ENCODE measurements around the gene NR4A3. TPM values are rescaled to one million over a fixed set of nuclear protein-coding genes. Genes with fewer than 3 reads are reported as not detected.

The NR4A3 gene
- total and polyA plus RNA-seq, 2 of the 13 experiments (the other 11 are each of a cell fraction or from before 2014, with no cell fraction given) = 0.02 to 0.09 TPM

DNA sequence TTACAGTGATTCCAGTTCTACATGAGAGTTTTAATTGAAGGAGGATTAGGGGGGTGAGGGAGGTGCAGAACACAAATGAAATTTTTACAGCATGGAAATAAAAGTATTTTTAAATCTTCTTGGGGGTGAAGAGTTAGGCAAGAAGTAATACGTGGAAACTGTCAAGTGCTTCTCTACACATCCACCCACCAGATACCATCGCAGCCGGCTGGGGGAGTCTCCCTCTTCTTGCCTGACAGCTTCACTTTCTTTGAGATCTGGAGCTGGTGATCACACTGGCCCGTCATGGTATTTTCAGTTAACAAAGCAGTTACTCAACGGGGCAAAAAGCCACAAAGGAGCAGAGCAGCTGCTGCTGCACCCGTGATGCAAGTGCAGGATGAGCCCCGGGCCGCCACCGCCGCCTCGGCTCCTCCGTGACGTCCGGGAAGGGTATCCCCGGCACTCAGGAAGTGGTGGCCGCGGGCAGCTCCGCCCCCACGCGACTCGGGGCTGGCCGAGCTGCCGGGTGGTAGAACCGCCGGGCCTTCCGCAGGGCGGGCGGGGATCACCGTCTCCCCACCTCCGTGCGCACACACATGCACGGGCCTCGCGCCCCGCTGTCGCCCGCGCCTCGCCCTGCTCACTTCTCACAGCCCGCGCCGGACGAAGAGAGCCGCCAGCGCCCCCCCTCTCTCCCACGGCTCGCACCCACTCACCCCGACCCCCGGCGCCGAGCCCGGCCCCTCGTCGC is 2.4 kb upstream of the NR4A3 start (continued):
- 0 out of 2 replicates have a peak, but pooled peaks have one; percentile 18 for TF ChIP-seq DR1 (CRISPR knock-in tag; IDR thresholded peaks at IDR 0.05)
- TF ChIP-seq, protein P1, sequence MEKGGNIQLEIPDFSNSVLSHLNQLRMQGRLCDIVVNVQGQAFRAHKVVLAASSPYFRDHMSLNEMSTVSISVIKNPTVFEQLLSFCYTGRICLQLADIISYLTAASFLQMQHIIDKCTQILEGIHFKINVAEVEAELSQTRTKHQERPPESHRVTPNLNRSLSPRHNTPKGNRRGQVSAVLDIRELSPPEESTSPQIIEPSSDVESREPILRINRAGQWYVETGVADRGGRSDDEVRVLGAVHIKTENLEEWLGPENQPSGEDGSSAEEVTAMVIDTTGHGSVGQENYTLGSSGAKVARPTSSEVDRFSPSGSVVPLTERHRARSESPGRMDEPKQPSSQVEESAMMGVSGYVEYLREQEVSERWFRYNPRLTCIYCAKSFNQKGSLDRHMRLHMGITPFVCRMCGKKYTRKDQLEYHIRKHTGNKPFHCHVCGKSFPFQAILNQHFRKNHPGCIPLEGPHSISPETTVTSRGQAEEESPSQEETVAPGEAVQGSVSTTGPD (CRISPR knock-in tag; IDR thresholded peaks at IDR 0.05) = no peak
- TF ChIP-seq ATAD3A (CRISPR knock-in tag; IDR thresholded peaks at IDR 0.05) = no peak
- TF ChIP-seq, protein P2, sequence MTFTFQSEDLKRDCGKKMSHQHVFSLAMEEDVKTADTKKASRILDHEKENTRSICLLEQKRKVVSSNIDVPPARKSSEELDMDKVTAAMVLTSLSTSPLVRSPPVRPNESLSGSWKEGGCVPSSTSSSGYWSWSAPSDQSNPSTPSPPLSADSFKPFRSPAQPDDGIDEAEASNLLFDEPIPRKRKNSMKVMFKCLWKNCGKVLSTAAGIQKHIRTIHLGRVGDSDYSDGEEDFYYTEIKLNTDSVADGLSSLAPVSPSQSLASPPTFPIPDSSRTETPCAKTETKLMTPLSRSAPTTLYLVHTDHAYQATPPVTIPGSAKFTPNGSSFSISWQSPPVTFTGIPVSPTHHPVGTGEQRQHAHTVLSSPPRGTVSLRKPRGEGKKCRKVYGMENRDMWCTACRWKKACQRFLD (CRISPR knock-in tag; IDR thresholded peaks at IDR 0.05; ENCODE audit: borderline replicate concordance) = no peak
- TF ChIP-seq TCF7 (IDR thresholded peaks at IDR 0.05; ENCODE audit: low read depth) = no peak
- TF ChIP-seq NR2F1 (CRISPR knock-in tag; IDR thresholded peaks at IDR 0.05) = peak in 1 of 2 experiments; percentile 69; a peak in 2 of 4 replicates
- TF ChIP-seq ZNF230 (CRISPR knock-in tag; IDR thresholded peaks at IDR 0.05) = no peak
- TF ChIP-seq, protein P3, sequence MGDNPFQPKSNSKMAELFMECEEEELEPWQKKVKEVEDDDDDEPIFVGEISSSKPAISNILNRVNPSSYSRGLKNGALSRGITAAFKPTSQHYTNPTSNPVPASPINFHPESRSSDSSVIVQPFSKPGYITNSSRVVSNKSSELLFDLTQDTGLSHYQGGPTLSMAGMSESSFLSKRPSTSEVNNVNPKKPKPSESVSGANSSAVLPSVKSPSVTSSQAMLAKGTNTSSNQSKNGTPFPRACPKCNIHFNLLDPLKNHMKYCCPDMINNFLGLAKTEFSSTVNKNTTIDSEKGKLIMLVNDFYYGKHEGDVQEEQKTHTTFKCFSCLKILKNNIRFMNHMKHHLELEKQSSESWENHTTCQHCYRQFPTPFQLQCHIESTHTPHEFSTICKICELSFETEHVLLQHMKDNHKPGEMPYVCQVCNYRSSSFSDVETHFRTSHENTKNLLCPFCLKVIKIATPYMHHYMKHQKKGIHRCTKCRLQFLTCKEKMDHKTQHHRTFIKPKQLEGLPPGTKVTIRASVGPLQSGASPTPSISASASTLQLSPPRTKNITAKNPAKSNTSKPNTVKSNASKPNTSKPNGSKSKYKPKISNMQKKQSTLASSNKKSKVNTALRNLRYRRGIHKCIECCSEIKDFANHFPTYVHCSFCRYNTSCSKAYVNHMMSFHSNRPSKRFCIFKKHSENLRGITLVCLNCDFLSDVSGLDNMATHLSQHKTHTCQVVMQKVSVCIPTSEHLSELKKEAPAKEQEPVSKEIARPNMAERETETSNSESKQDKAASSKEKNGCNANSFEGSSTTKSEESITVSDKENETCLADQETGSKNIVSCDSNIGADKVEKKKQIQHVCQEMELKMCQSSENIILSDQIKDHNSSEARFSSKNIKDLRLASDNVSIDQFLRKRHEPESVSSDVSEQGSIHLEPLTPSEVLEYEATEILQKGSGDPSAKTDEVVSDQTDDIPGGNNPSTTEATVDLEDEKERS (CRISPR knock-in tag; IDR thresholded peaks at IDR 0.05) = no peak
- no peak for TF ChIP-seq ZNF136 (CRISPR knock-in tag; IDR thresholded peaks at IDR 0.05; ENCODE audit: low read depth)
- TF ChIP-seq ZNF703 (CRISPR knock-in tag; IDR thresholded peaks at IDR 0.05; ENCODE audit: borderline replicate concordance) = peak; percentile 73; the same call in 1 of the 2 replicates
- TF ChIP-seq, protein P4, sequence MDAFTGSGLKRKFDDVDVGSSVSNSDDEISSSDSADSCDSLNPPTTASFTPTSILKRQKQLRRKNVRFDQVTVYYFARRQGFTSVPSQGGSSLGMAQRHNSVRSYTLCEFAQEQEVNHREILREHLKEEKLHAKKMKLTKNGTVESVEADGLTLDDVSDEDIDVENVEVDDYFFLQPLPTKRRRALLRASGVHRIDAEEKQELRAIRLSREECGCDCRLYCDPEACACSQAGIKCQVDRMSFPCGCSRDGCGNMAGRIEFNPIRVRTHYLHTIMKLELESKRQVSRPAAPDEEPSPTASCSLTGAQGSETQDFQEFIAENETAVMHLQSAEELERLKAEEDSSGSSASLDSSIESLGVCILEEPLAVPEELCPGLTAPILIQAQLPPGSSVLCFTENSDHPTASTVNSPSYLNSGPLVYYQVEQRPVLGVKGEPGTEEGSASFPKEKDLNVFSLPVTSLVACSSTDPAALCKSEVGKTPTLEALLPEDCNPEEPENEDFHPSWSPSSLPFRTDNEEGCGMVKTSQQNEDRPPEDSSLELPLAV (CRISPR knock-in tag; conservative IDR thresholded peaks at IDR 0.05; ENCODE audit: low read depth) = no peak
- TF ChIP-seq MED1 (CRISPR knock-in tag; IDR thresholded peaks at IDR 0.05) = peak; percentile 30; the same call in 1 of the 2 replicates
- TF ChIP-seq, protein P5, sequence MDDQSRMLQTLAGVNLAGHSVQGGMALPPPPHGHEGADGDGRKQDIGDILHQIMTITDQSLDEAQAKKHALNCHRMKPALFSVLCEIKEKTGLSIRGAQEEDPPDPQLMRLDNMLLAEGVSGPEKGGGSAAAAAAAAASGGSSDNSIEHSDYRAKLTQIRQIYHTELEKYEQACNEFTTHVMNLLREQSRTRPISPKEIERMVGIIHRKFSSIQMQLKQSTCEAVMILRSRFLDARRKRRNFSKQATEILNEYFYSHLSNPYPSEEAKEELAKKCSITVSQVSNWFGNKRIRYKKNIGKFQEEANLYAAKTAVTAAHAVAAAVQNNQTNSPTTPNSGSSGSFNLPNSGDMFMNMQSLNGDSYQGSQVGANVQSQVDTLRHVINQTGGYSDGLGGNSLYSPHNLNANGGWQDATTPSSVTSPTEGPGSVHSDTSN (CRISPR knock-in tag; IDR thresholded peaks at IDR 0.05; ENCODE audit: borderline replicate concordance) = no peak
- no peak for TF ChIP-seq ZNF557 (CRISPR knock-in tag; IDR thresholded peaks at IDR 0.05)
- TF ChIP-seq ZNF451 (CRISPR knock-in tag; IDR thresholded peaks at IDR 0.05) = no peak
- no peak for TF ChIP-seq TAF15 (IDR thresholded peaks at IDR 0.05; ENCODE audit: low read depth, low read length, poor library complexity, severe bottlenecking)
- no peak for TF ChIP-seq ZNF629 (CRISPR knock-in tag; conservative IDR thresholded peaks at IDR 0.05)

Data from HepG2 (cell line).